Measurements from ENCODE around the gene HVCN1.

The HVCN1 gene

GRCh38 chr12:110698171-110698902, 9.4 kb upstream of the HVCN1 start:
- peak; percentile 65 for DNase-seq

GRCh38 chr12:110697236-110697635, 8.3 kb upstream of the HVCN1 start:
- no peak for DNase-seq

- no peak for DNase-seq
Measured at GRCh38 chr12:110696283-110696682, 7.4 kb upstream of the HVCN1 start.

GRCh38 chr12:110694330-110694901, 5.5 kb upstream of the HVCN1 start:
- DNase-seq: no peak

GRCh38 chr12:110693731-110694130, 4.8 kb upstream of the HVCN1 start:
- no peak for DNase-seq

GRCh38 chr12:110690127-110690430, 1.2 kb upstream of the HVCN1 start:
- no peak for DNase-seq

- peak; percentile 28 for DNase-seq
Measured at GRCh38 chr12:110689281-110690126, 589 bp upstream of the HVCN1 start.

- DNase-seq: no peak
Measured at GRCh38 chr12:110687396-110688169, 1.3 kb downstream of the HVCN1 start.

GRCh38 chr12:110686294-110686903, 2.5 kb downstream of the HVCN1 start:
- no peak for DNase-seq

GRCh38 chr12:110684312-110684836, 4.5 kb downstream of the HVCN1 start:
- DNase-seq: no peak

- DNase-seq: no peak
Measured at GRCh38 chr12:110683888-110684287, 5.0 kb downstream of the HVCN1 start.

- no peak for DNase-seq
Measured at GRCh38 chr12:110680032-110680431, 8.9 kb downstream of the HVCN1 start.

GRCh38 chr12:110679201-110679600, 9.7 kb downstream of the HVCN1 start:
- DNase-seq: no peak

- no peak for DNase-seq
Measured at GRCh38 chr12:110677982-110678381, 10.9 kb downstream of the HVCN1 start.

GRCh38 chr12:110677206-110677911, 11.6 kb downstream of the HVCN1 start:
- no peak for DNase-seq

GRCh38 chr12:110676171-110676570, 12.7 kb downstream of the HVCN1 start:
- no peak for DNase-seq

GRCh38 chr12:110670161-110670701, 18.7 kb downstream of the HVCN1 start:
- no peak for DNase-seq

GRCh38 chr12:110669193-110669502, 19.8 kb downstream of the HVCN1 start:
- DNase-seq: no peak

GRCh38 chr12:110668480-110669192, 20.3 kb downstream of the HVCN1 start:
- no peak for DNase-seq

GRCh38 chr12:110667671-110668070, 21.2 kb downstream of the HVCN1 start:
- no peak for DNase-seq

- DNase-seq: no peak
Measured at GRCh38 chr12:110666892-110667291, 22.0 kb downstream of the HVCN1 start.
